Heart left ventricle (tissue), 16 donors: ENCODE measurements around the gene CBLC. TPM values are rescaled to one million over a fixed set of nuclear protein-coding genes. Genes with fewer than 3 reads are reported as not detected.

Experiments
- ATAC-seq, 4 donors: fragments of 200-7000 bp; cut with Tn5 transposase; one replicate each; pipeline ENCODE4 v1.9.1; 2020 to 2022; ENCODE audit warnings: moderate library complexity in 4 of 4, mild to moderate bottlenecking in 3 of 4, moderate number of reproducible peaks in 1 of 4
- DNase-seq, 5 donors: peaks; one replicate each; pipeline ENCODE4 v3.0.0-alpha.2; 2020
- H3K27ac ChIP-seq, 12 donors: fragments of 200-600 bp; sonication (generic) in 4 of 12; one replicate each; pipeline versions ENCODE4 v1.5.0 to v1.8.0; 2016 to 2022; ENCODE audit warnings: mild to moderate bottlenecking in 2 of 12
- H3K27me3 ChIP-seq, 9 donors: fragments of 200-600 bp; sonication (generic) in 2 of 9; one replicate each; pipeline versions ENCODE4 v1.5.1 to v1.8.0; 2016 to 2022; ENCODE audit warnings: mild to moderate bottlenecking in 3 of 9
- H3K36me3 ChIP-seq, 9 donors: fragments of 200-600 bp; sonication (generic) in 2 of 9; one replicate each; pipeline versions ENCODE4 v1.5.0 to v1.8.0; 2018 to 2022; ENCODE audit warnings: mild to moderate bottlenecking in 2 of 9
- H3K4me1 ChIP-seq, 12 donors: fragments of 200-600 bp; sonication (generic) in 4 of 12; one replicate each; pipeline versions ENCODE4 v1.5.0 to v1.8.0; 2016 to 2022; ENCODE audit warnings: mild to moderate bottlenecking in 3 of 12
- H3K4me3 ChIP-seq, 12 donors: fragments of 200-600 bp; sonication (generic) in 4 of 12; one replicate each; pipeline versions ENCODE4 v1.5.0 to v1.8.0; 2017 to 2022; ENCODE audit warnings: mild to moderate bottlenecking in 9 of 12, moderate library complexity in 4 of 12
- H3K9me3 ChIP-seq, 12 donors: fragments of 200-600 bp; sonication (generic) in 4 of 12; one replicate each; pipeline versions ENCODE4 v1.5.0 to v1.8.0; 2016 to 2022; ENCODE audit warnings: mild to moderate bottlenecking in 1 of 12
- CTCF ChIP-seq, 12 donors: fragments of 200-600 bp; sonication (generic) in 4 of 12; IDR thresholded peaks; one replicate each; pipeline versions ENCODE4 v1.5.0 to v1.8.0; 2018 to 2022; ENCODE audit warnings: antibody characterized with exemption in 12 of 12, mild to moderate bottlenecking in 5 of 12
- POLR2A ChIP-seq, 2 donors: fragments of 450-650 bp; IDR thresholded peaks; one replicate each; pipeline ENCODE4 v1.6.1; 2017; ENCODE audit warnings: antibody characterized with exemption in 2 of 2, mild to moderate bottlenecking in 2 of 2, moderate library complexity in 2 of 2
- WGBS, 4 donors: extraction: QIAGEN DNeasy Blood & Tissue Kit in 2 of 4; methylation state at CpG; one replicate each; pipeline versions ENCODE4 v1.1.5 to v1.1.7; 2013 to 2018; 5-methylcytosine and 5-hydroxymethylcytosine counted together
- intact Hi-C, 10 donors: fragments of 100-400 bp; cut with DNase I; formaldehyde crosslinking; loops; one replicate each; pipeline versions ENCODE4 v1.11.1 to v1.14.2; 2022
- polyA plus RNA-seq, 2 donors: library from polyadenylated mRNA; stranded (reverse); fragments of 200-250 nt; gene quantifications; one replicate each; pipeline ENCODE4 v1.2.3, GENCODE V29; 2013
- total RNA-seq, 9 donors: library from RNA; depleted of rRNA in 2 of 9; stranded (reverse); fragments of >200 nt in 2 of 9; fragmentation: NEBNext Ultra II Directional in 3 of 9; extraction: Animal tissue kit (Norgen Biotek cat#: 25700) in 3 of 9; gene quantifications; one replicate each; pipeline versions ENCODE4 v1.1.0 to v1.2.4, GENCODE V29; 2016 to 2023
- donor health status: ischemic (EF 13 %, LVEDD 7.1; RV severe dilation, severe dysfunction).
- donor health status: healthy with polysubstance abuse.
- donor health status: DM: no; HTN: yes; CAD: no.
- donor health status: DM: no; HTN: no; CAD: no.
- donor health status: ischemic (EF 25% LVEDD 6.9; RV normal size, moderate dysfunction).
- donor health status: ischemic (EF 25% LVEDD 5.7; RV mildly dilated, moderate dysfunction).
- donor health status: healthy.
- donor health status: DM: yes; HTN: yes; CAD: no.
- donor health status: ischemic (EF 35%, LVEDD 5.7; RV mildly dilated, moderate dysfunction).
- donor health status: nonischemic (EF 11% LVEDD 7.7; RV severe dilation, severe dysfunction).
- donor health status: DM: yes; HTN: yes; CAD: no.
- donor health status: PGD.
- donor health status: ischemic (EF 29% LVEDD 5.4; RV normal size, mild dysfunction).
- donor health status: nonischemic (EF 23%, LVEDD 6.1; RV moderate dilation, normal function).

Gene CBLC
- total and polyA plus RNA-seq, 11 donors = 0.04 TPM; not detected in 10

DNA sequence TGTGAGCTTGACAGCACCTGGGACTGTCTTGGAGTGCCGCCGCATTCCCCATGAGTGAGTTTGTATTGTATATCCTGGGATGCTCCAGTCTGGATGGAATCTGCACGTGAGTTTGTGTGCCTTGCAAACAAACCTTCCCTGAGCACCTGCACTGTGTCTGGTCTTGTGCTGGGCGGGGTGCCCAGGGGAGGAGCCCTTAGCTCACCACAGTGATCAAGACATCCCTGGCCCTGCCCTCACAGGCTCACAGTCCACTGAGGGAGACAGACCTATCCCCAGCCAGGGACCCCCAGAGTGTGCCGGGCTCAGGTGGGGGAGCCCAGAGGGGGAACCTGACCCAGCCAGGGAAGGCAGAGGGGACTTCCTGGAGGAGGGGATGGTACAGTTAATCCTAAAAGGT, 29.5 kb downstream of the CBLC start:
- no peak for TF ChIP-seq POLR2A (IDR thresholded peaks at IDR 0.05)
- TF ChIP-seq CTCF (IDR thresholded peaks at IDR 0.05) = no peak
- H3K27me3 ChIP-seq = peaks cover 0 to 8% (median 0%) of the 10 kb centered on the region in 9 donors
- peak overlapping the region in 3 of 12 donors; percentile 82 to 87 (median 86) for H3K27ac ChIP-seq
- ATAC-seq (peak in 1 of 4 donors; percentile 11), DNase-seq (no peak)
- H3K4me3 ChIP-seq = no peak overlapping the region
- no peaks in the 10 kb centered on the region for H3K9me3 ChIP-seq
- peaks cover 0 to 11% (median 4%) of the 10 kb centered on the region in 9 donors for H3K36me3 ChIP-seq
- H3K4me1 ChIP-seq = peaks cover 0 to 42% (median 22%) of the 10 kb centered on the region in 12 donors
- intact Hi-C loops = no loop called here
- 63 to 80% (median 76%) methylated on average over 3 to 5 of the region's 5 CpGs for WGBS, 4 donors

DNA sequence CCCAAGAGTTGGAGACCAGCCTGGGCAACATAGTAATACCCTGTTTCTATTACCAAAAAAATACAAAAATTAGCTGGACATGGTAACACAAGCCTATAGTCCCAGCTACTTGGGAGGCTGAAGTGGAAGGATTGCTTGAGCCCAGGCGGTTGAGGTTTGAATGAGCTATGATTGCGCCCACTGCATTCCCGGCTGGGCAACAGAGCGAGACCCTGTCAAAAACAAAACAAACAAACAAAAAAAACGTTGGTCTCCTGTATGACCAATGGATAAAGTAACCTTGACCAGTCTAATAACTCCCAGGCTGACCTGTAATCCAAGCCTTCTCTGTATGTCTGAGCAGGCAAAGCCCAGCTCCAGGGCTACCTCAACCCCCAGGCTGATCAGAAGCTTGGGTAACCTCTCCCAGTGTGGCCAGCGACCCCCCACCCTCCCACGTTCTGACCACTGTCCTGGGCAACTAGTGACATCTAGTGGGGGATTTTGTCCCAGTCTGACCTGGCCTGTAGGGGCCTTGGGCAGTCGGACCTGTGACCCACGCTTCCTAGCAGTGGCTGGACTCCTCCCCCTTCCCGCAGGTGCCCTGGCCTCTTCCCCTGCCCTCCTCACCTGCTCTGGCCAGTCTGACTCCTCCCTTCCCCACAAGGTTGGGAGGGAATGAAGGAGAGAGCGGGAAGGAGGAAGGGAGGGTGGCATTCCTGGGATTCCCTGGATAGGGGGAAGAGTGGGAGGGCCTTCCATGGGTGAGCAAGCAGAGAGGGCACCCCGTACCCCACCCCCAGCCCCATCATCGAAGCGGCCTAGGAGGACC, 30.2 kb downstream of the CBLC start:
- Histone ChIP-seq H3K27me3 (peaks cover 0 to 8% (median 0%) of the 10 kb centered on the region in 9 donors), H3K4me1 (peaks cover 0 to 46% (median 22%) of the 10 kb centered on the region in 12 donors), H3K9me3 (no peaks in the 10 kb centered on the region), H3K36me3 (peaks cover 0 to 17% (median 4%) of the 10 kb centered on the region in 9 donors), H3K27ac (peak overlapping the region in 11 of 12 donors; percentile 53 to 97 (median 86)), H3K4me3 (peak overlapping the region in 8 of 12 donors; percentile 63 to 94 (median 84))
- DNase-seq (peak in 1 of 5 donors; percentile 36), ATAC-seq (peak; percentile 45 to 69 (median 62))
- intact Hi-C loops = loop anchor here in 4 of 10 donors (2.0 kb wide), 2 partner anchors 23 to 37 kb away; no protein-coding TSS in a partner anchor
- WGBS, 4 donors = 21 to 28% (median 26%) methylated on average over 14 of the region's 14 CpGs
- TF ChIP-seq POLR2A (IDR thresholded peaks at IDR 0.05) (no peak), CTCF (IDR thresholded peaks at IDR 0.05) (peak; percentile 26 to 74 (median 58))

GRCh38 chr19:44808463-44809371, 31.0 kb downstream of the CBLC start, which contains the start of gene BCAM:
BCAM (plus strand) TSS chr19:44809103; CDS start chr19:44809125, 22 bp downstream.
- DNase-seq (peak; percentile 87 to 93 (median 93)), ATAC-seq (peak; percentile 80 to 96 (median 92))
- Histone ChIP-seq H3K27ac (peak within 1 kb of the TSS; percentile 8 to 97 (median 86)), H3K36me3 (peaks cover 0 to 25% (median 12%) of the 10 kb centered on the region in 9 donors), H3K27me3 (peaks cover 0 to 8% (median 0%) of the 10 kb centered on the region in 9 donors), H3K4me1 (peaks cover 0 to 50% (median 22%) of the 10 kb centered on the region in 12 donors), H3K9me3 (no peaks in the 10 kb centered on the region), H3K4me3 (peak within 1 kb of the TSS; percentile 32 to 94 (median 77))
- TF ChIP-seq CTCF (IDR thresholded peaks at IDR 0.05) (no peak), POLR2A (IDR thresholded peaks at IDR 0.05) (peak in 1 of 2 donors; percentile 68)
- intact Hi-C loops = loop anchor here in 4 of 10 donors (2.0 kb wide), 2 partner anchors 24 to 36 kb away; no protein-coding TSS in a partner anchor
- 0 to 2% (median 1%) methylated on average over 22 to 59 of the region's 59 CpGs for WGBS, 4 donors
